Adrenal gland (tissue), 5 donors: Measurements from ENCODE around the gene ACOX3.

Source experiments
- POLR2A ChIP-seq, 2 donors: fragments of 450-650 bp; IDR thresholded peaks; one replicate each; pipeline ENCODE4 v1.6.1; 2017; ENCODE audit warnings: antibody characterized with exemption in 2 of 2, mild to moderate bottlenecking in 2 of 2, moderate library complexity in 1 of 2
- TF ChIP-seq, protein P1 (sequence below), 6 experiments: fragments of 450-650 bp in 4 of 6; fragments of 200-600 bp in 2 of 6; sonication (generic) in 1 of 6; IDR thresholded peaks; 1 replicate in 5 of 6; 2 replicates in 1 of 6; pipeline versions ENCODE4 v1.5.1 to v1.8.0; 2016 to 2021; ENCODE audit warnings: antibody characterized with exemption in 6 of 6, mild to moderate bottlenecking in 2 of 6, moderate library complexity in 1 of 6
- donor health status: DM: no; HTN: no; CAD: no.

DNA sequence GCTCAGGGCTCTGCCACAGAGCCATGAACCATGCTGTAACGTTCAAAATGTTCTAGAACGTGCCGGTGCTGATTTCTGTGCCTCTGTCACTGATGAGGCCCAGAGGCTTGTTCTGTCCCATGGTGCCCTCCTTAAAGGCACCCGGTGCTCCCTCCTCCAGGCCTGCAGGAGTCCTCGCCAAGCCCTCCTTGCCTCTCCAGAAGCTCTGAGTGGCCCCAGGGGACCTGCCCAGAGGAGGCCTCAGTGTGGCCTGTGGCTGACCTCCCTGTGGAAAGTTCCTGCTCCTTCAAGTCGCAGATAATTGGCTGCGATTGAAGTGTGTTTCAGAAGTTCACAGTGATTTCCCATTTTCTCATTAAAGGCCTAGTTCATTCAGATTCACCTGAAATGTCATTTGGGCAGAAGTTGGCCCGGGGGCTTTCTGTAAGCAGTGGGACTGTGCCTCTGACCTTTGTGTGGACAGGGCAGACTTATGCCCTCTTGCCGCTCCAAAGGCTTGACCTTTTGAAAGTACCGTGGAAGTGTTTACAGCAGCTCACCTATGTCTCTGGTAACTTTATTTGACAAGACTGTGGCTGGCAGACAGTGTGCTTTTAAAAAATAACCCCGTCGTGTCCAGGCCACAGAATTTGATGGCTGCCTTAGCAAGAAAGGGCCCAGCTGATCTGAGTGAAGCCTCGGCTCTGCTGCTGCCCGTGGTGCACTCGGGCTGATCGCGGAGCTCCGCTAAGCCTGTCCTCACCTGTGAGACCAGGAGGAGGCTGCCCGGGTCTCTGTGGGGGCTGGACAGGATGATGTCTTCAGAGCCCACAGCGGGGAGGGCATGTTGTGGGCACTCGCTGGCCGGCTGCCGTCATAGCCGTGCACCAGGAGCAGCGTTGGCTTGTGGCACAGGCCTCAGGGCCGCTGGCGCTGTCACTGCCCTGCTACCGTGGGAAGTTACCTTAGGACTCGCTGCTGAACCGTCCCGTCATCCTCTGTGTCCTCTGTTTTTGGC is 25.4 kb upstream of the ACOX3 start:
- TF ChIP-seq, protein P1, sequence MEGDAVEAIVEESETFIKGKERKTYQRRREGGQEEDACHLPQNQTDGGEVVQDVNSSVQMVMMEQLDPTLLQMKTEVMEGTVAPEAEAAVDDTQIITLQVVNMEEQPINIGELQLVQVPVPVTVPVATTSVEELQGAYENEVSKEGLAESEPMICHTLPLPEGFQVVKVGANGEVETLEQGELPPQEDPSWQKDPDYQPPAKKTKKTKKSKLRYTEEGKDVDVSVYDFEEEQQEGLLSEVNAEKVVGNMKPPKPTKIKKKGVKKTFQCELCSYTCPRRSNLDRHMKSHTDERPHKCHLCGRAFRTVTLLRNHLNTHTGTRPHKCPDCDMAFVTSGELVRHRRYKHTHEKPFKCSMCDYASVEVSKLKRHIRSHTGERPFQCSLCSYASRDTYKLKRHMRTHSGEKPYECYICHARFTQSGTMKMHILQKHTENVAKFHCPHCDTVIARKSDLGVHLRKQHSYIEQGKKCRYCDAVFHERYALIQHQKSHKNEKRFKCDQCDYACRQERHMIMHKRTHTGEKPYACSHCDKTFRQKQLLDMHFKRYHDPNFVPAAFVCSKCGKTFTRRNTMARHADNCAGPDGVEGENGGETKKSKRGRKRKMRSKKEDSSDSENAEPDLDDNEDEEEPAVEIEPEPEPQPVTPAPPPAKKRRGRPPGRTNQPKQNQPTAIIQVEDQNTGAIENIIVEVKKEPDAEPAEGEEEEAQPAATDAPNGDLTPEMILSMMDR (IDR thresholded peaks at IDR 0.05), result no peak
- no peak for TF ChIP-seq POLR2A (IDR thresholded peaks at IDR 0.05)
